Breast epithelium (tissue), 3 donors: Measurements from ENCODE around the gene ZNF253.

Source experiments
- POLR2AphosphoS5 ChIP-seq, 3 donors: sonication (generic); formaldehyde crosslinking; IDR thresholded peaks; one replicate each; pipeline ENCODE4 v1.6.1; 2017; ENCODE audit warnings: antibody characterized with exemption in 3 of 3
- TF ChIP-seq, protein P1 (sequence below), 3 donors: fragments of 450-650 bp; IDR thresholded peaks; one replicate each; pipeline ENCODE4 v1.5.1; 2016 to 2017; ENCODE audit warnings: antibody characterized with exemption in 3 of 3, mild to moderate bottlenecking in 3 of 3, moderate library complexity in 3 of 3

DNA sequence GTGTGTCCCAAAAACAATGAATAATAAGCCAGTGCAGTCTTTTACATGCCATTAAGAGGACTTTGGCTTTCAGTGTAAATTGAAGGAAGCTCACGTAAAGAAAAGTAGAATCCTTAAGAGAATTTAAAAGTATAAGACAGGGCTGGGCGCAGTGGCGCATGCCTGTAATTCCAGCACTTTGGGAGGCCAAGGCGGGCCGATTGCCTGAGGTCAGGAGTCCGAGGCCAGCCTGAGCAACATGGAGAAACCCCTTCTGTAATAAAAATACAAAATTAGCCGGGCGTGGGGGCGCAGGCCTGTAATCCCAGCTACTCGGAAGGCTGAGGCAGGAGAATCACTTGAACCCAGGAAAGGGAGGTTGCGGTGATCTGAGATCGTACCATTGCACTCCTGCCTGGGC is 17.9 kb upstream of the ZNF253 start:
- TF ChIP-seq, protein P1, sequence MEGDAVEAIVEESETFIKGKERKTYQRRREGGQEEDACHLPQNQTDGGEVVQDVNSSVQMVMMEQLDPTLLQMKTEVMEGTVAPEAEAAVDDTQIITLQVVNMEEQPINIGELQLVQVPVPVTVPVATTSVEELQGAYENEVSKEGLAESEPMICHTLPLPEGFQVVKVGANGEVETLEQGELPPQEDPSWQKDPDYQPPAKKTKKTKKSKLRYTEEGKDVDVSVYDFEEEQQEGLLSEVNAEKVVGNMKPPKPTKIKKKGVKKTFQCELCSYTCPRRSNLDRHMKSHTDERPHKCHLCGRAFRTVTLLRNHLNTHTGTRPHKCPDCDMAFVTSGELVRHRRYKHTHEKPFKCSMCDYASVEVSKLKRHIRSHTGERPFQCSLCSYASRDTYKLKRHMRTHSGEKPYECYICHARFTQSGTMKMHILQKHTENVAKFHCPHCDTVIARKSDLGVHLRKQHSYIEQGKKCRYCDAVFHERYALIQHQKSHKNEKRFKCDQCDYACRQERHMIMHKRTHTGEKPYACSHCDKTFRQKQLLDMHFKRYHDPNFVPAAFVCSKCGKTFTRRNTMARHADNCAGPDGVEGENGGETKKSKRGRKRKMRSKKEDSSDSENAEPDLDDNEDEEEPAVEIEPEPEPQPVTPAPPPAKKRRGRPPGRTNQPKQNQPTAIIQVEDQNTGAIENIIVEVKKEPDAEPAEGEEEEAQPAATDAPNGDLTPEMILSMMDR (IDR thresholded peaks at IDR 0.05), result no peak
- no peak for TF ChIP-seq POLR2AphosphoS5 (IDR thresholded peaks at IDR 0.05)
